Measurements from ENCODE around the gene BICRA.
"Not testable (repeated sequence)": the region's sequence is repeated elsewhere in the genome, so short reads cannot be mapped to it uniquely, and the experiment has no call there.

BICRA gene

DNA sequence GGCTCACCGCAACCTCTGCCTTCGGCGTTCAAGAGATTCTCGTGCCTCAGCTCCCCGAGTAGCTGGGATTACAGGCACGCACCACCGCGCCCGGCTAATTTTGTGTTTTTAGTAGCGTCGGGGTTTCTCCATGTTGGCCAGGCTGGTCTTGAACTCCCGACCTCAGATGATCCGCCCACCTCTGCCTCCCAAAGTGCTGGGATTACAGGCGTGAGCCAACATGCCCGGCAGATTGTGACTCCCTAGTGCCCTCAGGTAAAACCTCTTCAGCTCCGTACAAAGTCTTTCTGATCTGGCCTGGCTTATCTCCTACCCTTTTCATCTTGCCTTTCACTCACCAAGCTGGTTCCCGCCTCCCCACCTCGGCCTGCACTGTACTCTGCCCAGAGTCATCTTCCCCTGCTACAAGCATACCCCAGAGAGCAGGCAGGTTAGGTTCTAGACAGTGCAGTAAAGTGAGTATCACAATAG is 15.0 kb downstream of the BICRA start:
- ATAC-seq (replicated peaks; ENCODE audit: extremely low read depth, poor library complexity, severe bottlenecking) (no peak), DNase-seq (ENCODE audit: low spot score in 2 of 2) (no peak)
- no peak overlapping the region for H3K4me3 Mint-ChIP-seq
- H3K36me3 Mint-ChIP-seq (ENCODE audit: insufficient read depth), result peaks cover 17% of the 10 kb centered on the region
- no peaks in the 10 kb centered on the region for H3K27me3 Mint-ChIP-seq
- peak overlapping the region; percentile 64 for H3K27ac Mint-ChIP-seq (ENCODE audit: low read depth)
- no peaks in the 10 kb centered on the region for H3K9me3 Mint-ChIP-seq
- H3K4me1 Mint-ChIP-seq, result peaks cover 53% of the 10 kb centered on the region

DNA sequence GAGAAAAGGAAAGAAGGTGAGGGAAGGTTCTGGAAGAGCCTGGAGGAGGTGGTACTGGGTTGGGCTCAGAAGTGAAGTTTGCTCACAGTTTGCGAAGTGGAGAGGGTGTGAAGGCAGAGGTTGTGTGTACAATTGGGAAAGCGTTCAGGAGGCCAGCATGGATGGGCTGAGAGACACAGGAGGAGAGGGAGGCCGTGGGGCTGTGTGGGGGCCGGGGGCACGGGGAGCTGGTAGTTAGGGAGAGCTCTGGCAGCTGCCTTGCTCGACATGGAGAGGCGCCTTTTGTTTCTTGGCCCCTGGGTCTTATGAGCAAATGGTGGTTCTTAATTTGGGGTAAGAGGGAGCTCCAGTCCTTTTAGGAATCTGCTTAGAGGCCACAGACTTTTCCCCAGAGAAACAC is 16.7 kb downstream of the BICRA start:
- Mint-ChIP-seq H3K36me3 (ENCODE audit: insufficient read depth) (peaks cover 18% of the 10 kb centered on the region), H3K27ac (ENCODE audit: low read depth) (no peak overlapping the region), H3K27me3 (no peaks in the 10 kb centered on the region), H3K9me3 (no peaks in the 10 kb centered on the region), H3K4me1 (peaks cover 46% of the 10 kb centered on the region), H3K4me3 (no peak overlapping the region)
- ATAC-seq (replicated peaks; ENCODE audit: extremely low read depth, poor library complexity, severe bottlenecking) (no peak), DNase-seq (ENCODE audit: low spot score in 2 of 2) (no peak)

DNA sequence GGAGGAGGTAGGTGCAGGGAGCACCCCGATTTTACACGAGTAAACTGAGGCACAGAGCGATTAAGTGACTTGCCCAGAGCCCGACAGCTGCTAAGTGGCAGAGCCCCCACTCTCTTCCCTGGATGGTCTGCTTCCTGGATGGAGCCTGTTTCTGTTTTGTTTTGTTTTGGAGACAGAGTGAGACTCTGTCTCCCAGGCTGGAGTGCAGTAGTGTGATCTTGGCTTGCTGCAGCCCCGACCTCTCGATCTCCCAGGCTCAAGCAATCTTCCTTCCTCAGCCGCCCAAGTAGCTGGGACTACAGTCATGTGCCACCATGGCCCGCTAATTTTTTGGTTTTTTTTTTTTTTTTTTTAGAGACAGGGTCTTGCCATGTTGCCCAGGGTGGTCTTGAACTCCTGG is 17.3 kb downstream of the BICRA start:
- Mint-ChIP-seq H3K27ac (ENCODE audit: low read depth) (no peak overlapping the region), H3K4me3 (no peak overlapping the region), H3K9me3 (no peaks in the 10 kb centered on the region), H3K27me3 (no peaks in the 10 kb centered on the region), H3K4me1 (peaks cover 44% of the 10 kb centered on the region), H3K36me3 (ENCODE audit: insufficient read depth) (peaks cover 17% of the 10 kb centered on the region)
- no peak for DNase-seq (ENCODE audit: low spot score in 2 of 2)
- no peak for ATAC-seq (replicated peaks; ENCODE audit: extremely low read depth, poor library complexity, severe bottlenecking)

DNA sequence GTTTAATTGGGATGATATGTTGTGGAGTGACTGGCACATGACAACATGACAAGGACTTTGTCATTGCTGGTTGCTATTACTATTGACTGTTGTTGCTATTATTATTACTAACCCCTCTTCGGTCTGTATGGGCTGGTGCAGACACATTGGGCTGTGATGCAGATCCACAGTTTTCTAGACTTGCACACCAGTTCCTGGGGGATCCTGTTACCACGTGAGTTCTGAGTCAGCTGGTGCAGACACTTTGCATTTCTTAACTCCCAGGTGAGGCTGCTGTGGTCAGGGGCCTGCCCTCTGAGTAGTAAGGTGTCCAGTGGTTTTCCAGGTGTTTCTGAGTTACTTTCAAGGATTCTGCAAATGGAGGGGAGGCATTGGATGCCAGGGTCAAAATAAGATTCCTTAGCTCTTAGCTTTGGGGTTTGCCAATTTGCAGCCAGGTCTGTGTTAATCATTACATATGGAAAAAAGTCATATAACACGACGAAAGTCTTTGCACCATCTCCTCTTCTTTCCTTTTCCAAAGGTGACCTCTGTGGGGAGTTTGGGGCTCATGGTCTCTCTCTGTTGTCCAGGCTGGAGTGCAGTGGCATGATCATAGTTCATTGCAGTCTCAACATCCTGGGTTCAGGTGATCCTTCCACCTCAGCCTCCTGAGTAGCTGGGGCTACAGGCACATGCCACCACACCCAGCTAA is 19.3 kb downstream of the BICRA start:
- ATAC-seq (replicated peaks; ENCODE audit: extremely low read depth, poor library complexity, severe bottlenecking), result no peak

GRCh38 chr19:47630594-47630993 is 21.7 kb downstream of the BICRA start:
- no peaks in the 10 kb centered on the region for H3K27me3 Mint-ChIP-seq
- H3K4me1 Mint-ChIP-seq, result peaks cover 40% of the 10 kb centered on the region
- peak overlapping the region; percentile 61 for H3K27ac Mint-ChIP-seq (ENCODE audit: low read depth)
- H3K4me3 Mint-ChIP-seq, result no peak overlapping the region
- H3K9me3 Mint-ChIP-seq, result no peaks in the 10 kb centered on the region
- DNase-seq (ENCODE audit: low spot score in 2 of 2), result no peak
- no peak for ATAC-seq (replicated peaks; ENCODE audit: extremely low read depth, poor library complexity, severe bottlenecking)
- H3K36me3 Mint-ChIP-seq (ENCODE audit: insufficient read depth), result peaks cover 14% of the 10 kb centered on the region

More for the DNA sequence above, 19.3 kb downstream of the BICRA start:
- Mint-ChIP-seq H3K27me3 (no peaks in the 10 kb centered on the region), H3K36me3 (ENCODE audit: insufficient read depth) (peaks cover 17% of the 10 kb centered on the region), H3K4me1 (peaks cover 49% of the 10 kb centered on the region), H3K27ac (ENCODE audit: low read depth) (no peak overlapping the region), H3K4me3 (no peak overlapping the region), H3K9me3 (no peaks in the 10 kb centered on the region)
- no peak for DNase-seq (ENCODE audit: low spot score in 2 of 2)

GRCh38 chr19:47631681-47632446 is 22.9 kb downstream of the BICRA start:
- ATAC-seq (replicated peaks; ENCODE audit: extremely low read depth, poor library complexity, severe bottlenecking), result no peak
- H3K9me3 Mint-ChIP-seq, result no peaks in the 10 kb centered on the region
- H3K36me3 Mint-ChIP-seq (ENCODE audit: insufficient read depth), result peaks cover 14% of the 10 kb centered on the region
- H3K4me1 Mint-ChIP-seq, result peaks cover 43% of the 10 kb centered on the region
- H3K27me3 Mint-ChIP-seq, result no peaks in the 10 kb centered on the region
- H3K4me3 Mint-ChIP-seq, result no peak overlapping the region
- no peak for DNase-seq (ENCODE audit: low spot score in 2 of 2)
- H3K27ac Mint-ChIP-seq (ENCODE audit: low read depth), result no peak overlapping the region

GRCh38 chr19:47633517-47633916 is 24.6 kb downstream of the BICRA start:
- Mint-ChIP-seq H3K27me3 (no peaks in the 10 kb centered on the region), H3K9me3 (no peaks in the 10 kb centered on the region), H3K4me1 (peaks cover 41% of the 10 kb centered on the region), H3K36me3 (ENCODE audit: insufficient read depth) (peaks cover 9% of the 10 kb centered on the region), H3K4me3 (no peak overlapping the region), H3K27ac (ENCODE audit: low read depth) (no peak overlapping the region)
- ATAC-seq (replicated peaks; ENCODE audit: extremely low read depth, poor library complexity, severe bottlenecking) (no peak), DNase-seq (ENCODE audit: low spot score in 2 of 2) (no peak)

DNA sequence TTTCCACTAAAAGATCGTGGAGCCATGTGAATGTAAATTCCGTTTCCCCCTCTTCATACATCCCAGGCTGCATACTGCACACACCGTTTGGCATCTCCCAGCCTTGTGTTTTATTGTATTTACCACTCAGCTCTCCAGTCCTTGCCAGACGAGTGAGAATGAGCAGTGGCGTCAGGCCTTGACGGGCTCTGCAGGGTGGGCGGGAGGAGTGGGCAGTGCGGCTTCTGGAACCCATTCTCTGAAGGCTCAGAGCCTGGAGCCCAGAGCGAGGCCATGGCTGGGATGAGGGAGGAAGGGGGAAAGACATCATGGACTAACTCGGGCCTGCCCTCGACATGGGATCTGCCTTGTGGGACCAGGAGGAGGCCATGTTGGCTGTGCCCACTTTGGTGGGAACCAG is 25.1 kb downstream of the BICRA start:
- Mint-ChIP-seq H3K9me3 (no peaks in the 10 kb centered on the region), H3K27ac (ENCODE audit: low read depth) (no peak overlapping the region), H3K4me3 (no peak overlapping the region), H3K27me3 (no peaks in the 10 kb centered on the region), H3K4me1 (peaks cover 41% of the 10 kb centered on the region), H3K36me3 (ENCODE audit: insufficient read depth) (peaks cover 9% of the 10 kb centered on the region)
- ATAC-seq (replicated peaks; ENCODE audit: extremely low read depth, poor library complexity, severe bottlenecking) (no peak), DNase-seq (ENCODE audit: low spot score in 2 of 2) (no peak)

GRCh38 chr19:47635152-47635754 is 26.3 kb downstream of the BICRA start:
- peak overlapping the region; percentile 12 for H3K27ac Mint-ChIP-seq (ENCODE audit: low read depth)
- DNase-seq (ENCODE audit: low spot score in 2 of 2); ATAC-seq (replicated peaks; ENCODE audit: extremely low read depth, poor library complexity, severe bottlenecking); H3K9me3 Mint-ChIP-seq; H3K27me3 Mint-ChIP-seq; H3K4me3 Mint-ChIP-seq; H3K36me3 Mint-ChIP-seq (ENCODE audit: insufficient read depth): not testable (repeated sequence)
- peaks cover 45% of the 10 kb centered on the region for H3K4me1 Mint-ChIP-seq

GRCh38 chr19:47637550-47637949 is 28.6 kb downstream of the BICRA start:
- H3K27ac Mint-ChIP-seq (ENCODE audit: low read depth), result peak overlapping the region; percentile 91
- peaks cover 37% of the 10 kb centered on the region for H3K4me1 Mint-ChIP-seq
- no peak overlapping the region for H3K4me3 Mint-ChIP-seq

GRCh38 chr19:47641891-47642485 is 33.1 kb downstream of the BICRA start:
- Mint-ChIP-seq H3K9me3 (no peaks in the 10 kb centered on the region), H3K27me3 (no peaks in the 10 kb centered on the region), H3K4me3 (no peak overlapping the region), H3K4me1 (peaks cover 44% of the 10 kb centered on the region), H3K36me3 (ENCODE audit: insufficient read depth) (peaks cover 11% of the 10 kb centered on the region), H3K27ac (ENCODE audit: low read depth) (no peak overlapping the region)
- ATAC-seq (replicated peaks; ENCODE audit: extremely low read depth, poor library complexity, severe bottlenecking), result no peak
- DNase-seq (ENCODE audit: low spot score in 2 of 2), result no peak

More at GRCh38 chr19:47637550-47637949, 28.6 kb downstream of the BICRA start:
- ATAC-seq (replicated peaks; ENCODE audit: extremely low read depth, poor library complexity, severe bottlenecking) (no peak), DNase-seq (ENCODE audit: low spot score in 2 of 2) (no peak)
- Mint-ChIP-seq H3K36me3 (ENCODE audit: insufficient read depth) (peaks cover 5% of the 10 kb centered on the region), H3K9me3 (no peaks in the 10 kb centered on the region), H3K27me3 (no peaks in the 10 kb centered on the region)

- Mint-ChIP-seq H3K27me3 (no peaks in the 10 kb centered on the region), H3K4me3 (no peak overlapping the region), H3K36me3 (ENCODE audit: insufficient read depth) (peaks cover 11% of the 10 kb centered on the region), H3K4me1 (peaks cover 44% of the 10 kb centered on the region), H3K9me3 (no peaks in the 10 kb centered on the region), H3K27ac (ENCODE audit: low read depth) (no peak overlapping the region)
- no peak for ATAC-seq (replicated peaks; ENCODE audit: extremely low read depth, poor library complexity, severe bottlenecking)
- no peak for DNase-seq (ENCODE audit: low spot score in 2 of 2)
Observed at GRCh38 chr19:47643281-47643680, 34.3 kb downstream of the BICRA start.

Data from central memory CD8-positive, alpha-beta T cell (primary cell).